ENCODE measurements around the gene CD52. TPM values are rescaled to one million over a fixed set of nuclear protein-coding genes. Genes with fewer than 3 reads are reported as not detected.

Gene CD52
- total RNA-seq, 1 experiment from 2014 or later: 2.8 TPM

GRCh38 chr1:26363549-26364448 lies 46.0 kb downstream of the CD52 start (continued):
- 0 out of 2 replicates have a peak, but pooled peaks have one; percentile 50 for TF ChIP-seq HMGXB4 (CRISPR knock-in tag; IDR thresholded peaks at IDR 0.05)
- no peak for TF ChIP-seq ERG (CRISPR knock-in tag; IDR thresholded peaks at IDR 0.05)

- Mint-ChIP-seq H3K4me3 (no peak overlapping the region), H3K4me1 (peaks cover 18% of the 10 kb centered on the region)
- no peak for ATAC-seq
Measured at GRCh38 chr1:26364956-26365355, 47.2 kb downstream of the CD52 start.

GRCh38 chr1:26367441-26367840 lies 49.7 kb downstream of the CD52 start:
- no peak overlapping the region for H3K4me3 Mint-ChIP-seq
- no peak overlapping the region for H3K27ac Mint-ChIP-seq
- peaks cover 10% of the 10 kb centered on the region for H3K4me1 Mint-ChIP-seq
- peaks cover 21% of the 10 kb centered on the region for H3K27me3 Mint-ChIP-seq (ENCODE audit: low read depth)
- no peak for TF ChIP-seq JUN (CRISPR knock-in tag; IDR thresholded peaks at IDR 0.05)
- no peak for TF ChIP-seq ZNF232 (CRISPR knock-in tag; IDR thresholded peaks at IDR 0.05)
- TF ChIP-seq USF1 (CRISPR knock-in tag; IDR thresholded peaks at IDR 0.05): no peak
- no peak for TF ChIP-seq ZMAT4 (CRISPR knock-in tag; IDR thresholded peaks at IDR 0.05)
- H3K9me3 Mint-ChIP-seq: peaks cover 5% of the 10 kb centered on the region
- DNase-seq (ENCODE audit: low spot score) (no peak), ATAC-seq (no peak)
- ChIA-PET POLR2A (no interaction called here), CTCF (interaction anchor here (0.6 kb wide), 1 partner anchor 51 kb away, joined by 3 read pairs; no protein-coding TSS in a partner anchor)
- no peaks in the 10 kb centered on the region; the same call in 1 of the 2 replicates for H3K36me3 Mint-ChIP-seq

More at GRCh38 chr1:26364956-26365355, 47.2 kb downstream of the CD52 start:
- no peak for DNase-seq (ENCODE audit: low spot score)
- POLR2A ChIA-PET: no interaction called here
- Mint-ChIP-seq H3K36me3 (no peaks in the 10 kb centered on the region), H3K27me3 (ENCODE audit: low read depth) (peaks cover 37% of the 10 kb centered on the region), H3K9me3 (no peaks in the 10 kb centered on the region), H3K27ac (no peak overlapping the region)
- TF ChIP-seq TEAD1 (CRISPR knock-in tag; IDR thresholded peaks at IDR 0.05) (no peak), ZNF263 (CRISPR knock-in tag; IDR thresholded peaks at IDR 0.05; ENCODE audit: low read depth) (no peak), ZNF281 (CRISPR knock-in tag; IDR thresholded peaks at IDR 0.05) (no peak), USF2 (CRISPR knock-in tag; IDR thresholded peaks at IDR 0.05) (no peak), FOXK1 (CRISPR knock-in tag; IDR thresholded peaks at IDR 0.05) (no peak)
- CTCF ChIA-PET: interaction anchor here (0.6 to 2.5 kb wide), 15 partner anchors 9 to 209 kb away, joined by 3 to 20 read pairs (median 5); partner anchors contain the start of gene CRYBG2

Measured in WTC11 (cell line).